ENCODE data around the gene TBL1Y. TPM values are rescaled to one million over a fixed set of nuclear protein-coding genes. Genes with fewer than 3 reads are reported as not detected.

TBL1Y gene
- total RNA-seq, 1 donor, result not detected

GRCh38 chrY:6977783-6978182 is 67.3 kb downstream of the TBL1Y start:
- H3K27ac ChIP-seq (ENCODE audit: low read depth, low read length), result no peak overlapping the region

GRCh38 chrY:6983221-6983620 is 72.7 kb downstream of the TBL1Y start:
- no peak for DNase-seq (ENCODE audit: insufficient read length, low spot score, missing footprints)
- Histone ChIP-seq H3K36me3 (ENCODE audit: insufficient read depth, low read length) (no peaks in the 10 kb centered on the region), H2AFZ (ENCODE audit: low read length) (no peak overlapping the region), H3K27me3 (ENCODE audit: insufficient read depth, low read length) (no peaks in the 10 kb centered on the region), H3K27ac (ENCODE audit: low read depth, low read length) (no peak overlapping the region), H4K20me1 (ENCODE audit: insufficient read depth, low read length) (no peaks in the 10 kb centered on the region), H3K4me1 (ENCODE audit: insufficient read depth, low read length) (no peaks in the 10 kb centered on the region), H3K4me2 (ENCODE audit: insufficient read depth, low read length) (no peak overlapping the region), H3K4me3 (ENCODE audit: insufficient read depth, low read length) (no peak overlapping the region), H3K9me3 (ENCODE audit: low read depth, low read length) (no peaks in the 10 kb centered on the region), H3K79me2 (ENCODE audit: insufficient read depth, low read length) (no peaks in the 10 kb centered on the region)
- no peak for TF ChIP-seq CTCF (IDR thresholded peaks at IDR 0.05; ENCODE audit: extremely low read depth, low read depth, low read length)

More at GRCh38 chrY:6977783-6978182, 67.3 kb downstream of the TBL1Y start:
- H3K27me3 ChIP-seq (ENCODE audit: insufficient read depth, low read length), result no peaks in the 10 kb centered on the region
- no peaks in the 10 kb centered on the region for H3K36me3 ChIP-seq (ENCODE audit: insufficient read depth, low read length)
- TF ChIP-seq CTCF (IDR thresholded peaks at IDR 0.05; ENCODE audit: extremely low read depth, low read depth, low read length), result no peak
- no peak for DNase-seq (ENCODE audit: insufficient read length, low spot score, missing footprints)
- no peak overlapping the region for H3K4me3 ChIP-seq (ENCODE audit: insufficient read depth, low read length)
- no peaks in the 10 kb centered on the region for H3K4me1 ChIP-seq (ENCODE audit: insufficient read depth, low read length)
- H4K20me1 ChIP-seq (ENCODE audit: insufficient read depth, low read length), result no peaks in the 10 kb centered on the region
- H3K79me2 ChIP-seq (ENCODE audit: insufficient read depth, low read length), result no peaks in the 10 kb centered on the region
- H2AFZ ChIP-seq (ENCODE audit: low read length), result no peak overlapping the region
- no peak overlapping the region for H3K4me2 ChIP-seq (ENCODE audit: insufficient read depth, low read length)
- no peaks in the 10 kb centered on the region for H3K9me3 ChIP-seq (ENCODE audit: low read depth, low read length)

GRCh38 chrY:6987811-6988210 is 77.3 kb downstream of the TBL1Y start:
- H2AFZ ChIP-seq (ENCODE audit: low read length), result no peak overlapping the region
- no peaks in the 10 kb centered on the region for H3K79me2 ChIP-seq (ENCODE audit: insufficient read depth, low read length)
- H4K20me1 ChIP-seq (ENCODE audit: insufficient read depth, low read length), result no peaks in the 10 kb centered on the region
- no peak overlapping the region for H3K4me2 ChIP-seq (ENCODE audit: insufficient read depth, low read length)
- H3K27ac ChIP-seq (ENCODE audit: low read depth, low read length), result no peak overlapping the region
- TF ChIP-seq CTCF (IDR thresholded peaks at IDR 0.05; ENCODE audit: extremely low read depth, low read depth, low read length), result no peak
- no peak for DNase-seq (ENCODE audit: insufficient read length, low spot score, missing footprints)
- no peaks in the 10 kb centered on the region for H3K36me3 ChIP-seq (ENCODE audit: insufficient read depth, low read length)
- no peaks in the 10 kb centered on the region for H3K9me3 ChIP-seq (ENCODE audit: low read depth, low read length)
- no peak overlapping the region for H3K4me3 ChIP-seq (ENCODE audit: insufficient read depth, low read length)
- no peaks in the 10 kb centered on the region for H3K27me3 ChIP-seq (ENCODE audit: insufficient read depth, low read length)
- no peaks in the 10 kb centered on the region for H3K4me1 ChIP-seq (ENCODE audit: insufficient read depth, low read length)

- TF ChIP-seq CTCF (IDR thresholded peaks at IDR 0.05; ENCODE audit: extremely low read depth, low read depth, low read length), result no peak
Observed at GRCh38 chrY:6989886-6990620, 79.6 kb downstream of the TBL1Y start.

More at GRCh38 chrY:6989886-6990620, 79.6 kb downstream of the TBL1Y start:
- Histone ChIP-seq H3K4me2 (ENCODE audit: insufficient read depth, low read length) (no peak overlapping the region), H3K27ac (ENCODE audit: low read depth, low read length) (no peak overlapping the region), H3K36me3 (ENCODE audit: insufficient read depth, low read length) (no peaks in the 10 kb centered on the region), H3K27me3 (ENCODE audit: insufficient read depth, low read length) (no peaks in the 10 kb centered on the region), H3K4me1 (ENCODE audit: insufficient read depth, low read length) (no peaks in the 10 kb centered on the region), H3K79me2 (ENCODE audit: insufficient read depth, low read length) (no peaks in the 10 kb centered on the region), H4K20me1 (ENCODE audit: insufficient read depth, low read length) (no peaks in the 10 kb centered on the region), H3K9me3 (ENCODE audit: low read depth, low read length) (no peaks in the 10 kb centered on the region), H2AFZ (ENCODE audit: low read length) (no peak overlapping the region), H3K4me3 (ENCODE audit: insufficient read depth, low read length) (no peak overlapping the region)
- no peak for DNase-seq (ENCODE audit: insufficient read length, low spot score, missing footprints)

Data from osteoblast (primary cell).